ENCODE results near the gene HSD17B12. TPM values are rescaled to one million over a fixed set of nuclear protein-coding genes. Genes with fewer than 3 reads are reported as not detected.
"Not testable (repeated sequence)": the region's sequence is repeated elsewhere in the genome, so short reads cannot be mapped to it uniquely, and the experiment has no call there.

Gene HSD17B12
- 110 TPM for total RNA-seq
- long read RNA-seq, full-length matches to known transcripts, result 166 of 212 reads
- long read RNA-seq, partial matches to known transcripts, result 23 of 212 reads
- long read RNA-seq, other reads (novel, unspliced or antisense), result 23 of 212 reads

DNA sequence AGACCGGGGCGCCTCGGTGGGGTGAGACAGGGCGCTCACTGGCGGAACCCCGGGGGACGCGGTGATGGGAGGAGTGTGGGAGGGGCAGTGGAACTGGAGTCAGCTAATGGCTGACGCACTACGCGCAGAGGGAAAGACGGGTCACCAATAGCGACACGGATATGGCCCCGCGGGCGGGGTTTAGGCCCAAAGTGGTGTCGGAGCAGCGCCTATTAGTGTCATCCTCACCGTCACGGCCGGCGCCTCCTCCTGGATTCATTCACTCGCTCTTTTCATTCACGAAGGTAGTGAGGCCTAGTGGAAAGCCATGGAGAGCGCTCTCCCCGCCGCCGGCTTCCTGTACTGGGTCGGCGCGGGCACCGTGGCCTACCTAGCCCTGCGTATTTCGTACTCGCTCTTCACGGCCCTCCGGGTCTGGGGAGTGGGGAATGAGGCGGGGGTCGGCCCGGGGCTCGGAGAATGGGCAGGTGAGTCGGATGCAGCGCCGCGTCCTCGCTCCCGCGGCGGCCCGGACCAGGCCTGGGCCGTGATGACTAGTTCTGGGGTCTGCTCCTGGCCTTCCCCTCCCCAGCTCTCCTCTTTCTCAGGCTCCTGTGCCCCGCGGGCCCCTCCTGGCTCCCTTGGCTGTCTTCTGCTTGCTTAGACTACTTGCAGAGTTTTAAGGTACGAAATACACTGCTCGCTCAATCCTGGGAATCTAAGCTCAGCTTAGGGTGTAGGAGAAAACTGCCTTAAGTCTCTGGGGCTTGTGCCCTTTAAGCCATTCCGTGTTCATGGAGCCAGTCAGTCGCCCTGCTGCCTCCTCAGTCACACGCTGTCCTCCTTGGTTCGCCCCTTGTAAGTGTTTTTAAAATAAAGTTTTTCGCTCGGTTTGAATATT is at the start of gene HSD17B12:
TSS of gene HSD17B12 (plus strand) at position 218 of the 880 bp plus-strand sequence. CDS start at position 308, 90 bp downstream.
- DNase-seq (ENCODE audit: low spot score), result peak; percentile 100

- no peak for DNase-seq (ENCODE audit: low spot score)
These were observed 48.8 kb upstream of the HSD17B12 start for GRCh38 chr11:43631732-43632131.

DNA sequence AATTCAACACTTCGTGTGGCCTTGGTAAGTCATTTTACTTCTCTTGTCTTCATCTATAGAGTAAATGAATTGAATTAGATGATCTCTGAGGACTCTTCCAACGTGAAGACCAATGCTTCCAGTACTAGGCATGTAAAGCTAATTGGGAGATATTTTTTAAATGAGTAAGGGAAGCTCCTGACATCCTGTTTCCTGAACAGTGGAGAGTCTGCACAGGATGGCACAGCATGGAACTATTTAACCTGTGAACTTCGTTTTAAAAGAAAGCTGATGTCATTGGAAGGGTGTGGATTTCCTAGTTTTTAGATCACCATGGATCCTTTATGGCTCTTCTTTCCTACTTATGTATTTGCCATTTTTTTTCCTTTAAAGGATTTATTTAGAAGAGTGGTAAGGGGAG is 48.4 kb upstream of the HSD17B12 start:
- no peak for DNase-seq (ENCODE audit: low spot score)

GRCh38 chr11:43638717-43639116 is 41.8 kb upstream of the HSD17B12 start:
- no peak for DNase-seq (ENCODE audit: low spot score)

GRCh38 chr11:43639224-43639623 is 41.3 kb upstream of the HSD17B12 start:
- no peak for DNase-seq (ENCODE audit: low spot score)

DNA sequence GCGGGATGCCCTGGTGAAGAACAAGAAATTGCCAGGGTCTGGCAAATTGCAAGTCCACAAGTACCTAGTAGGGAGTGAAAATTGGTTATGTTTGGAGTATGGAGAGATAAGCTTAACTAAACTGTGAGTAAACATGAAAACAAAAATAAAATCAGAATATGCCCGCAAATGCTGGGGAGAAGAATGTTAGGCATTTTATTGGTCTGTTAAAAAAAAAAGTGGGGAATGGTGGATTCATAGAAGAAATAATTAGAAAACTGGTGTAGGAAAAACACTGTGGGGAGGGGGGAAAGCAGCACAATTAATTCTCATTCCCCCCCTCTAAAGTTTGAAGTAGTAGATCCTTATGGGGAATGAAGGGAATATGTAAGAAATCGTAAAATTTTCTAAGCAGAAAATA is 40.6 kb upstream of the HSD17B12 start:
- no peak for DNase-seq (ENCODE audit: low spot score)

- DNase-seq (ENCODE audit: low spot score), result peak; percentile 94
These were observed 36.5 kb upstream of the HSD17B12 start for GRCh38 chr11:43643898-43644620.

DNA sequence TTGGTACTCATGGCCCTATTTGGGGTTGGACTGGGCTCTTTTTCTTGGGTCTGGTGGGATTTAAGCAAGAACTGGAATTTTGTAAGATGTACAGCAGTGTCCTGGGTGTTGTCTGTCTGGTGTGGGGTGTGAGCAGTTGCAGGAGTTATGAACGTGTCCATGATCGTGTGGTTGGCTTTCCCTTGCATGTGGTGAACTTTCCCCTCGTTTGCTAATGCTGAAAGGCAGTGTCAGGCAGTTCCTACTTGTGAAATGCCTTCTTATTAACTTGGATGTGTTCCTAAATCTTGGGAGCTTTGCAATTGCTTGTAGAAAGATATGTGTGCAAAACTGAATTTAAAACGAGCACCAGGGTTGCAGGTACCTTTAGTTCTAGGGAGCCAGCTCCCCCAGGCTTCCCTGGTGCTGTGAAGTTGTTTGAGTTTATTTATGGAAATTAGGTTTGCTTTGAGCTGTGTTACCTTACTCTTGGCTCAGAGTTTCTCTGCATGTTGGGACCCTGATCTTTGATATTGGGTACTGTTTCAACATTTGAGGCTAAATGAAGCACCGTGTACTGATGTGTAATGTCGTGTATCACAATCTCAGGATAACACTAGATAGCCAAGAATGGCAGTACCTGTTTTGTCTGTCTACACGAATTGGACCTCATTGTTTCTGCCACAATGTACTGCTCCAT is 35.8 kb upstream of the HSD17B12 start:
- no peak for DNase-seq (ENCODE audit: low spot score)

- DNase-seq (ENCODE audit: low spot score), result no peak
These were observed 33.8 kb upstream of the HSD17B12 start for GRCh38 chr11:43646767-43647166.

GRCh38 chr11:43648888-43649287 is 31.6 kb upstream of the HSD17B12 start:
- no peak for DNase-seq (ENCODE audit: low spot score)

DNA sequence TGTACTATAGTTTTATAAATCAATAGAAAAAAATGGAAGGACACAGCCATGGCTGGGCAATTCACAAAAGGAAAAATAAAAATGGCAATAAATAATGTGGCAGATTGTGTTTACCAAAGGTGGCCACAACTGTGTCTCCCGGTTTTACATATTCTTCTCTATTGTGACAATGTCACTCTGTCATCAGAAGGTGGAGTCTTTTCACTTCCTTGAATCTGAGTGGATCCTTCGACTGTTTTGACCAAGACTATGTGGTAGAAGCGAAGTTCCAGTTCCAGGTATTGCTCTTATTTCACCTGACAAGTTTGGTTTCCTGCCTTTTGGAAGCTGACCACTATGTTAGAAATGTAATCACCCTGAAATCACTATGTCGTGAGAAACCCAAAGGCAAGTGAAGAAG is 31.0 kb upstream of the HSD17B12 start:
- DNase-seq (ENCODE audit: low spot score), result no peak

GRCh38 chr11:43649921-43650320 is 30.6 kb upstream of the HSD17B12 start:
- DNase-seq (ENCODE audit: low spot score), result no peak

GRCh38 chr11:43663018-43663417 is 17.5 kb upstream of the HSD17B12 start:
- DNase-seq (ENCODE audit: low spot score), result not testable (repeated sequence)

DNA sequence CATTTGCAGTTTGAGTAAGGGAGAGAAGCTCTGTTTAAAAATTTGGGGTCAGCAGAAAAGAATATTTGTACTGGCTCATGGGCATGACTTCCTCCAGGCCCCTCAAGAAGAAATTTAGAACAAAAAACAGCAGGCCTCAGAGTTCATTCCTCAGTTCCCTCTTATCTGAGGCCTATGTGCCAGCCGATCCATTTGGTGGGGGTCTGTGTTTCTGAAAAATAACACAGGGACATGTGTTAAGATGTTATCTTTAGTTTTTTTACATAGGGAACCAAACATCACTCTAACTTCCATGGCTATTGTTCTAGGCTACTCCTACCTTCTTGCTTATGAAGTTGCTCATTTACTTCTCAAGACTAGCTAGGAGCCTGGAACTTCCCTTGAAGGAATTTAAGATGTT is 16.2 kb upstream of the HSD17B12 start:
- no peak for DNase-seq (ENCODE audit: low spot score)

DNA sequence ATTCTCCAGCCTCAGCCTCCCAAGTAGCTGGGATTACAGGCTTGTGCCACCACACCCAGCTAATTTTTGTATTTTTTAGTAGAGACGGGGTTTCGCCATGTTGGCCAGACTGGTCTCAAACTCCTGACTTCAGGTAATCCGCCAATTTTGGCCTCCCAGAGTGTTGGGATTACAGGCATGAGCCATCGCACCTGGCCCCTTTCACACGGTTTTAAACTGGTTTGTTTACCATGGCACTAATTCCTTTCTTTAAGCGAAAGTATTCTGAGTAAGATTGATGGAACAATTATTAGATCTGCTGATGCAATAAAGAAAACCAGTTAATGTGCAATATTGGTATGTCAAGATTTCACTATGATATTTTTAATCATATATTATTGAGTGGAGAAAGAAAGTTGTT is 9.3 kb upstream of the HSD17B12 start:
- not testable (repeated sequence) for DNase-seq (ENCODE audit: low spot score)

GRCh38 chr11:43674560-43674959 is 6.0 kb upstream of the HSD17B12 start:
- no peak for DNase-seq (ENCODE audit: low spot score)

DNA sequence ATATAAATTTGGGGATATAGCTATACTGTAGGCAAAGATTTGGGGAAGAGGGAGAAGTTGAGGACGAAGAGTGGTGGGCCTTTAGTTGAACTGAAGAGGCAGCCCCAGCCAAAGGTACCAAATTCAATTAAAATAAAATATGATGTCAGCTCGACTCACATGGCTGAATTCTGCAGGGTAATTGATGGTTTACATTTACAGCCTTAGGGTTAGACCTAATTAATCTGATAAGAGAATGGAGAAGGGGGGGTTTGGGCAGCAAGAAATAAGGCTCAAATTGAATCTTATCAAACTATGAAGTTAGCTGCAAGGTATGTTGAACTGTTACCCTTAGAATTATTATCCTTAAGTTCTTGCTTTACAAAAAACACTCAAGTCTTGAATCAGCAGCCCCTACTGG is 3.6 kb upstream of the HSD17B12 start:
- DNase-seq (ENCODE audit: low spot score), result no peak

GRCh38 chr11:43681401-43681942 is 934 bp downstream of the HSD17B12 start:
- DNase-seq (ENCODE audit: low spot score), result no peak

GRCh38 chr11:43682081-43682480 is 1.5 kb downstream of the HSD17B12 start:
- DNase-seq (ENCODE audit: low spot score), result not testable (repeated sequence)

- DNase-seq (ENCODE audit: low spot score), result no peak
These were observed 4.9 kb downstream of the HSD17B12 start for GRCh38 chr11:43685440-43685839.

DNA sequence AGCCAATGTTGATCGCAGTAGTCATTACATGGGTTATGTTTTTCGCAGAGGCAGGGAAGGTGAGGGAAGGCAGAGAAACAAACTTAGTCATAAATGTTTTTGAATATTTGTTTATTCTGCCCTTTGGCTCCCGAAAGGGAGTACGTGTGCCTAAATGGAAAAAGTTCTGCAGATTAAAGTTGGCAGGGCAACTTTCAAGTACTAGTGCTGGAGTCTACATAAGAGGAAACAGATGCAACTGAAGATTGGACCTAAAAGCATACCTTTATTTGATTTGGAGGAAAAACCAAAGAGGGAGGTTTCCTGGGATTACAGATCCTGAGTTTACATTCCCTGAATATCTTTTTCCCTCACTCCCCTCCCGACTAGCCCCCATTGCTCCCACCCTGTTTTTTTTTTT is 5.7 kb downstream of the HSD17B12 start:
- DNase-seq (ENCODE audit: low spot score), result no peak

Measured in mesenteric fat pad (tissue), 1 donor.